ENCODE data around the gene GOLGA1.

GRCh38 chr9:124879226-124879625 is 61.7 kb downstream of the GOLGA1 start:
- TF ChIP-seq TAF1 (IDR thresholded peaks at IDR 0.05; ENCODE audit: low read depth) (no peak), CTCF (IDR thresholded peaks at IDR 0.05; ENCODE audit: poor library complexity, severe bottlenecking) (no peak), RAD21 (conservative IDR thresholded peaks at IDR 0.05) (no peak), POLR2AphosphoS5 (IDR thresholded peaks at IDR 0.05) (no peak), EZH2 (IDR thresholded peaks at IDR 0.05; ENCODE audit: borderline replicate concordance, insufficient read depth, low read length, poor library complexity, severe bottlenecking) (no peak), REST (IDR thresholded peaks at IDR 0.05; ENCODE audit: borderline replicate concordance) (no peak), EP300 (conservative IDR thresholded peaks at IDR 0.05; ENCODE audit: poor library complexity, severe bottlenecking) (no peak), MXI1 (conservative IDR thresholded peaks at IDR 0.05; ENCODE audit: poor library complexity, severe bottlenecking) (no peak), SMC3 (conservative IDR thresholded peaks at IDR 0.05; ENCODE audit: poor library complexity) (no peak)
